ENCODE data around the gene RTEL1.

The RTEL1 gene

DNA sequence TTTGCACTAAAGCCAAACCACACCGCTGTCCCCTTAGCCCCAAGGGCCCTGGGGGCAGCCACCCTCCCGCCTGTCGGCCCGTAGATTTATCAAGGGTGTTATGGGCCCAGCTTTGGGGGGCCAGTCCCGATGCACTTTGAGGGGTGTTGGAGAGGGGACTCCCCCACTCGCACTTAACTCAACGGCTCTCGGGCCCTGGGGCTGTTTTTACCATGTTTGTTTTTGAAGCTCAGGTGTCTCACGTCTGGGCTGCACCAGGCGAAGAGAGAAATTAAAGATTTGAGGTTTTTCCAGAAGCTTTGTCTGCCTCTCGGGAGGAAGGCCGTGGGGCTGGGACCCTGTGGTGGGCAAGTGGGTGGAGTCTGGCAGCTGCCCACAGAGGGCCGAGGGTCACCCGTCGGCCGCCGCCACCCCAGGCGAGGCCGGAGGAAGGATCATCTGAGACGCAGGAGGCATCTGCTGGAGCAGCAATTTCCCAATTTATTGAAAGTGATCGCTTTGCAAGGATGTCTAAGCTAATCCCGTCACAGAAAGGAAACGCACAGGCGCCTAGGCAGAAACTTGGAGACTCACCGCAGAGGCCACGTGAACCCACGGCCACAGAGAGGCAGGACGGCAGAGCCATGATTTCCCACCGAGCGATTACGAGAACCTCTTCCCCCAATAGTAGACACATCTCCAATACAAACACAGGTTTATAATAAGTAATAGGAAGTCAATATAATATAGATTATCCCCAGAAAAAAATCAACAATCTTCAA is 85.3 kb downstream of the RTEL1 start:
- FAIRE-seq, result no peak

DNA sequence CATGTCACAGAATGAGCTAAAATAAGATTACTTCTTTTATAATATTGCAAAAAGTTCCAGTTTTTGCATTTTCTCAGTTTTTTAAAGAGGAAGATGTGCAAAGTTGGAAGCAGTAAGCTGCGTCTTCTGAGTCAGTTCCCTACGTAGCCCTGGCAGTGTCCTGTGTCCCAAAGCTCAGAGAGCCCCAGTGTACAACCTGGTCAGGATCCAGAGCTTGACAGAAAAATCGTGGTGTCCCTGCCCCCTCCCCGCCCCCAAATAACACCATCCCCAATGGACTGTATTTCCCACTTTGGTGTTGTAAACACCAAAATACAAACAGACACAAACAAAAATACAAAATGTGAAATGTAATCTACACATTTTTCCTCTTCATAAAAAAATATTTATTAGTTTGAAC is 86.0 kb downstream of the RTEL1 start:
- FAIRE-seq, result no peak

DNA sequence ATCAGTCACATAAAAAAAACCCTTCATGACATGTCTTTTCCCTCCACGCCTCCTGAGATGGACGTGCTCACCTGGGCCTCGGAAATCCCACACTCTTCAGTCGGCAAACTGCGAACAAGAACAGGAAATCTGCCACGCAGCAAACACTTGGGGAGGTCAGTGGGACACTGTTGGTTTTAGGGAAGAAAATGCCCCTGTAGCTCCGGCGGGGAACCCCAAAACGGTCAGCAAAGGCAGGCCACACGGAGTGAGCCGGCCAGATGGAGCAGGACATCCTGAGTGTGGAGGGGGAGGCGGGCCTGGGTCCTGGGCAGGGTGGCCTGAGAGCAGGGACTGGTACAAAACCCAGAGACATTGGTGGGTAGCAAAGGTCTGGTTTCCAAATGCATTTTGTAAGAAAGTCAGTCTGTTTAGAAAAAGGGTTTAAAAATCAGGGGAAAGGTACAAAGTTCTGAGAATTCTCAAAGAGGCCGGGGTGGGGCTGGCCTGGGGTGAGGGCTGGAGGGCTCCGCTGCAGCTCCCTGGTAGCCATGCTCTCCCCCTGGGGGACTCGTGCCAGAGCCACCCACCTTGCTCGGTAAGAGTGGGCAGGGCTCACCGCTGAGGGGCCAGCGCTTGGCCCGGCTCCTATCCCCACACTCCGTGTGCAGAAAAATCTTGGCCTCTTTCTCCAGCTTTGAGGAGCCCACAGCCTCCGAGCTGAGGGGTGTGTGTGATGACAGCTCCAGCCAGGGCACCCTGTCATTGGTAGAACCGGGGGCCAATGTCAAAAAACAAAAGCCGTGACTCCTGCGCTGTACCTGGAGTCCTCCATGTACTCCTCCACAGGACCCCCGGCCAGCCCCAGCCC is 86.7 kb downstream of the RTEL1 start:
- FAIRE-seq, result no peak

DNA sequence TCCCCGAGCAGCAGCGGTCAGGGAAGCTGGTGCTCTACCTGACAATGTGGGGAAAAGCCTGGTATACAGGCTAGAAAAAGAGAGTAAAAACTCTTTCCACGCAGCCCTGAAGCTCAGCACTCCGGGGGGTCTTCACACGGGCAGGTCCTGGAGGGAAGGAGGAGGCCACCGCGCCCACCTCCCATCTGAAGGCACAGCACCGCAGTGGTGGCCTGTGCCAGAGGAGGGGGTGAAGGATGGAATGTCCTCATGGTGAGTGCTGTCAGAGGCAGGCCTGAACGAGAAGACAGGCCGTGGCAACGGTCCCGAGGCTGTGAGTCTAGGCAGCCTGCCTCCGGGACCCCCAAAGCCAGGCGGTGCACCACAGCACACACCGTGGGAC is 87.3 kb downstream of the RTEL1 start:
- FAIRE-seq, result no peak

Data from TTC549 (cell line).